H1 (cell line): Measurements from ENCODE around the gene AFAP1L2. TPM values are rescaled to one million over a fixed set of nuclear protein-coding genes. Genes with fewer than 3 reads are reported as not detected.

Experiments used
- CTCF ChIA-PET: fragments of 300-600 bp; sonication (Branson Sonifier 250); formaldehyde crosslinking; loops from one replicate; lab custom pipeline; 2021; ENCODE audit not compliant: partially characterized antibody; lab: Charles Lee
- POLR2A ChIA-PET: fragments of 300-600 bp; sonication (Branson Sonifier 250); formaldehyde crosslinking; loops from one replicate; lab custom pipeline; 2021; ENCODE audit warnings: inconsistent platforms; ENCODE audit not compliant: partially characterized antibody; lab: Charles Lee
- DNase-seq, 2 experiments: peaks; one replicate each; pipeline versions ENCODE4 v3.0.0 to v3.0.0-alpha.2; 2010 to 2022; ENCODE audit warnings: low spot score in 2 of 2, low read depth in 1 of 2, mixed read lengths in 1 of 2
- FAIRE-seq: peaks from 2 replicates; lab custom pipeline; 2011; peaks lifted over from hg19 to GRCh38; lab: Jason Lieb, UNC
- H2AFZ ChIP-seq: 2 replicates; pipeline ENCODE4 v1.8.1; 2012; ENCODE audit warnings: low read length, inconsistent platforms
- H2AK5ac ChIP-seq: 2 replicates; pipeline ENCODE4 v1.6.1; 2013; ENCODE audit warnings: low read depth, low read length
- H2BK120ac ChIP-seq: replicated peaks from 2 replicates; pipeline ENCODE3; 2013; ENCODE audit warnings: low read depth, low read length, inconsistent platforms
- H2BK12ac ChIP-seq: 2 replicates; pipeline ENCODE4 v1.6.1; 2013; ENCODE audit warnings: low read depth, low read length
- H2BK15ac ChIP-seq: 2 replicates; pipeline ENCODE4 v1.6.1; 2013; ENCODE audit warnings: low read length
- H2BK20ac ChIP-seq: 2 replicates; pipeline ENCODE4 v1.6.1; 2013; ENCODE audit warnings: low read length
- H2BK5ac ChIP-seq: 2 replicates; pipeline ENCODE4 v1.6.1; 2013; ENCODE audit warnings: low read depth, low read length
- H3K14ac ChIP-seq: 2 replicates; pipeline ENCODE4 v1.6.1; 2013; ENCODE audit warnings: inconsistent platforms; ENCODE audit not compliant: insufficient read length
- H3K18ac ChIP-seq: 2 replicates; pipeline ENCODE4 v1.6.1; 2013; ENCODE audit warnings: low read length; ENCODE audit errors: extremely low read depth
- H3K23ac ChIP-seq: 2 replicates; pipeline ENCODE4 v1.6.1; 2013; ENCODE audit warnings: inconsistent platforms; ENCODE audit not compliant: insufficient read length
- H3K23me2 ChIP-seq: 2 replicates; pipeline ENCODE4 v1.6.1; 2013; ENCODE audit warnings: low read depth, low read length
- H3K27ac ChIP-seq: 2 replicates; pipeline ENCODE4 v1.6.1; 2011; ENCODE audit warnings: low read depth, low read length, inconsistent platforms
- H3K27me3 ChIP-seq, 4 experiments: replicated peaks in 1 of 4; 1 replicate in 1 of 4; 2 replicates in 3 of 4; pipeline versions ENCODE4 v1.6.1 to v1.8.1; 2011 to 2013; ENCODE audit warnings: low read length in 3 of 4, mild to moderate bottlenecking in 3 of 4, inconsistent platforms in 2 of 4, mixed read lengths in 2 of 4, moderate library complexity in 1 of 4; ENCODE audit not compliant: control insufficient read depth in 3 of 4, insufficient read depth in 3 of 4; ENCODE audit errors: extremely low read depth in 1 of 4
- H3K36me3 ChIP-seq, 4 experiments: 2 replicates each; pipeline versions ENCODE4 v1.6.1 to v1.8.1; 2011 to 2013; ENCODE audit warnings: mild to moderate bottlenecking in 4 of 4, low read length in 3 of 4, moderate library complexity in 2 of 4, control low read depth in 1 of 4, inconsistent platforms in 1 of 4; ENCODE audit not compliant: insufficient read depth in 4 of 4, control insufficient read depth in 2 of 4
- H3K4ac ChIP-seq: replicated peaks from 2 replicates; pipeline ENCODE3; 2013; ENCODE audit warnings: low read length, low read depth, mixed read lengths, inconsistent platforms; ENCODE audit not compliant: insufficient read length
- H3K4me1 ChIP-seq, 4 experiments: replicated peaks in 1 of 4; 1 replicate in 1 of 4; 2 replicates in 3 of 4; pipeline versions ENCODE4 v1.6.1 to v1.8.1; 2011 to 2013; ENCODE audit warnings: low read length in 3 of 4, inconsistent platforms in 2 of 4, mixed read lengths in 1 of 4; ENCODE audit not compliant: insufficient read depth in 4 of 4, control insufficient read depth in 3 of 4
- H3K4me2 ChIP-seq, 2 experiments: 2 replicates each; pipeline versions ENCODE4 v1.6.1 to v1.8.1; 2011 to 2013; ENCODE audit warnings: low read depth in 2 of 2, low read length in 2 of 2, control low read depth in 1 of 2, inconsistent platforms in 1 of 2, mild to moderate bottlenecking in 1 of 2; ENCODE audit not compliant: insufficient read depth in 1 of 2
- H3K4me3 ChIP-seq, 4 experiments: fragments of 200-600, 300-600 bp in 1 of 4; sonication (generic), shearing (Covaris generic), sonication (Bioruptor Twin) in 1 of 4; 2 replicates each; pipeline versions ENCODE4 v1.5.1 to v1.8.1; 2011 to 2016; ENCODE audit warnings: low read length in 4 of 4, low read depth in 3 of 4, control low read depth in 2 of 4, inconsistent platforms in 2 of 4, mild to moderate bottlenecking in 2 of 4, mixed read lengths in 1 of 4, moderate library complexity in 1 of 4; ENCODE audit not compliant: insufficient read depth in 2 of 4; ENCODE audit errors: extremely low read depth in 1 of 4
- H3K56ac ChIP-seq: replicated peaks from 2 replicates; pipeline ENCODE3; 2013; ENCODE audit warnings: low read depth, mild to moderate bottlenecking, mixed read lengths, low read length, inconsistent platforms; ENCODE audit not compliant: insufficient read length
- H3K79me1 ChIP-seq: 2 replicates; pipeline ENCODE4 v1.6.1; 2013; ENCODE audit warnings: low read depth, low read length, control low read depth
- H3K79me2 ChIP-seq, 2 experiments: 2 replicates each; pipeline versions ENCODE4 v1.6.1 to v1.8.1; 2012 to 2013; ENCODE audit warnings: low read length in 2 of 2, mild to moderate bottlenecking in 2 of 2, inconsistent platforms in 1 of 2; ENCODE audit not compliant: insufficient read depth in 2 of 2, control insufficient read depth in 1 of 2
- H3K9ac ChIP-seq, 4 experiments: replicated peaks in 1 of 4; 1 replicate in 1 of 4; 2 replicates in 3 of 4; pipeline versions ENCODE4 v1.6.1 to v1.8.1; 2011 to 2013; ENCODE audit warnings: low read depth in 3 of 4, low read length in 3 of 4, control low read depth in 2 of 4, mild to moderate bottlenecking in 2 of 4, moderate library complexity in 2 of 4, inconsistent platforms in 1 of 4; ENCODE audit errors: extremely low read depth in 1 of 4
- H3K9me3 ChIP-seq, 2 experiments: 2 replicates each; pipeline versions ENCODE4 v1.6.1 to v1.8.1; 2012 to 2013; ENCODE audit warnings: mild to moderate bottlenecking in 2 of 2, moderate library complexity in 2 of 2, control low read depth in 1 of 2, inconsistent platforms in 1 of 2, low read depth in 1 of 2, low read length in 1 of 2, mixed read lengths in 1 of 2; ENCODE audit not compliant: insufficient read depth in 2 of 2
- H4K20me1 ChIP-seq, 2 experiments: replicated peaks in 1 of 2; 2 replicates each; pipeline versions ENCODE3 to v1.8.1; 2011 to 2013; ENCODE audit warnings: inconsistent platforms in 2 of 2, low read length in 2 of 2, mild to moderate bottlenecking in 1 of 2; ENCODE audit not compliant: insufficient read depth in 2 of 2, control insufficient read depth in 1 of 2
- H4K5ac ChIP-seq: 2 replicates; pipeline ENCODE4 v1.6.1; 2013; ENCODE audit warnings: low read length, low read depth, mixed read lengths, inconsistent platforms; ENCODE audit not compliant: insufficient read length
- H4K8ac ChIP-seq: 2 replicates; pipeline ENCODE4 v1.8.0; 2013; ENCODE audit warnings: mild to moderate bottlenecking, moderate library complexity, low read length, inconsistent platforms; ENCODE audit not compliant: insufficient read depth; ENCODE audit errors: extremely low read depth
- H4K91ac ChIP-seq: replicated peaks from 2 replicates; pipeline ENCODE3; 2013; ENCODE audit warnings: low read length, mixed read lengths, inconsistent platforms; ENCODE audit not compliant: insufficient read length
- CBX5 ChIP-seq: fragments of 300-800, 300-1000 bp; sonication (generic); IDR thresholded peaks from 2 replicates; pipeline ENCODE4 v1.7.1; 2016; ENCODE audit warnings: antibody characterized with exemption, low read length, low read depth
- EGR1 ChIP-seq: IDR thresholded peaks from 2 replicates; pipeline ENCODE4 v1.6.1; 2011; ENCODE audit warnings: low read depth, low read length, borderline replicate concordance
- KDM1A ChIP-seq: fragments of 200-600, 300-600 bp; sonication (generic); IDR thresholded peaks from 2 replicates; pipeline ENCODE4 v1.7.1; 2016; ENCODE audit warnings: mild to moderate bottlenecking, low read length, borderline replicate concordance
- KDM4A ChIP-seq: IDR thresholded peaks from one replicate; pipeline ENCODE4 v1.7.1; 2012; ENCODE audit warnings: low read depth, mild to moderate bottlenecking, moderate library complexity, low read length, inconsistent platforms; ENCODE audit not compliant: severe bottlenecking
- PHF8 ChIP-seq: fragments of 200-600 bp; sonication (generic); conservative IDR thresholded peaks from 2 replicates; pipeline ENCODE4 v1.7.1; 2012; ENCODE audit warnings: low read depth, mild to moderate bottlenecking, inconsistent platforms, low read length, moderate library complexity
- RAD21 ChIP-seq, 2 experiments: IDR thresholded peaks in 1 of 2; conservative IDR thresholded peaks in 1 of 2; 2 replicates each; pipeline ENCODE4 v1.6.1; 2011; ENCODE audit warnings: low read depth in 2 of 2, low read length in 2 of 2, improper control_type of control experiment in 1 of 2, inconsistent platforms in 1 of 2, mild to moderate bottlenecking in 1 of 2, moderate library complexity in 1 of 2
- RNF2 ChIP-seq: fragments of 200-900, 300-1000 bp; sonication (generic); IDR thresholded peaks from 2 replicates; pipeline ENCODE4 v1.7.1; 2016; ENCODE audit warnings: borderline replicate concordance, low read depth, mild to moderate bottlenecking, antibody characterized with exemption, low read length; ENCODE audit not compliant: poor library complexity, severe bottlenecking; ENCODE audit errors: missing control alignments
- TEAD4 ChIP-seq: IDR thresholded peaks from 2 replicates; pipeline ENCODE4 v1.6.1; 2012; ENCODE audit warnings: low read depth, low read length, inconsistent platforms, mixed read lengths
- ZNF274 ChIP-seq: IDR thresholded peaks from 2 replicates; pipeline ENCODE4 v1.7.0; 2012; ENCODE audit warnings: low read length, borderline replicate concordance; ENCODE audit errors: extremely low read depth
- WGBS, 2 experiments: shearing (Covaris generic) in 1 of 2; methylation state at CpG; one replicate each; pipeline versions ENCODE4 v1.1.6 to v1.1.7; 2013 to 2015; ENCODE audit warnings: low lambda C conversion rate in 2 of 2, mixed read lengths in 2 of 2, inconsistent platforms in 1 of 2, low coverage in 1 of 2, missing lambda C conversion rate in 1 of 2; ENCODE audit not compliant: insufficient replicate concordance in 2 of 2, insufficient coverage in 1 of 2, insufficient read length in 1 of 2; ENCODE audit errors: extremely low coverage in 1 of 2, missing lambda C conversion rate in 1 of 2; 5-methylcytosine and 5-hydroxymethylcytosine counted together
- polyA plus RNA-seq, 7 experiments: library from polyadenylated mRNA; depleted of rRNA in 3 of 7; stranded (reverse) in 5 of 7; unstranded in 2 of 7; fragments of >200 nt in 5 of 7; fragments of 200-250 nt in 2 of 7; gene quantifications; 1 replicate in 5 of 7; 2 replicates in 1 of 7; 4 replicates in 1 of 7; pipeline versions ENCODE4 v1.2.1 to v1.2.3, GENCODE V29; 2011 to 2013; ENCODE audit warnings: missing spikeins in 2 of 7, mixed read lengths in 2 of 7
- total RNA-seq: library from RNA; stranded (reverse); fragmentation: NEBNext Ultra II Directional; extraction: Animal tissue kit (Norgen Biotek cat#: 25700); gene quantifications from 2 replicates; pipeline ENCODE4 v1.2.1, GENCODE V29; 2021

The AFAP1L2 gene
- total and polyA plus RNA-seq, 2 of the 8 experiments (the other 6 are each of a cell fraction or from before 2014, with no cell fraction given) = 3.9 to 6.4 TPM

DNA sequence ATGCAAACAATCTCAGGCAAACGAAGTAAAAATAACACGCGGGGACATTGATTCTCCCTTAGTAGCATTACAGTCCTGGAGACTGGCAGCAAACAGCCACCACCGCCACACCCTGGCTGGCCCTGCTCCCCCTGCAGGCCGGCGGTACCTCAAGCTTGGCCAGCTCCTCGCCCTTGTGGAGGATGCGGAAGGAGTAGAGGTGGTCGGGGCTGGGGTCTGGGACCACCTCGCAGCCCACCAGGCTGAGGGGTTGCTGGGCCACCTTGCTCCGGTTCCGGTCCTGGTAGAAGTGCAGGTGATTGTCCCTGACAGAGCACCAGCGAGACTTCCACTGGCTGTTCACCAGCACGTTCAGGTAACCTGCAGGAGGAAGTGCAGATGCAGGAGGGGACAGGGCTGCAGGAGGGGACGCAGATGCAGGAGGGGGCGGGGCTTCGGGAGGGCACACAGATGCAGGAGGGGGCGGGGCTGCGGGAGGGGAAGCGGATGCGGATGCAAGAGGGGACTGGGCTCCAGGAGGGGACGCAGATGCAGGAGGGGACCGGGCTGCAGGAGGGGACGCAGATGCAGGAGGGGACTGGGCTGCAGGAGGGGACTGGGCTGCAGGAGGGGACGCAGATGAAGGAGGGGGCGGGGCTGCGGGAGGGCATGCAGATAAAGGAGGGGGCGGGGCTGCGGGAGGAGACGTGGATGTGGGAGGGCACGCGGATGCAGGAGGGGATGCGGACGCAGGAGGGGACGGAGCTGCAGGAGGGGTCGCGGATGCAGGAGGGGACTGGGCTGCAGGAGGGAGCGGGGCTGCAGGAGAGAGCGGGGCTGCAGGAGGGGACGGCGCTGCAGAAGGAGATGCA is 99.5 kb downstream of the AFAP1L2 start:
- H3K9ac ChIP-seq = no peak overlapping the region; a peak in 1 of 7 replicates
- ChIA-PET CTCF (interaction anchor here (0.6 to 8.8 kb wide), 75 partner anchors 8 to 825 kb away, joined by 3 to 269 read pairs (median 6); partner anchors contain the start of genes AFAP1L2 and VWA2), POLR2A (interaction anchor here (0.8 to 1.3 kb wide), 4 partner anchors 28 to 154 kb away, joined by 3 to 4 read pairs (median 3); no protein-coding TSS in a partner anchor)
- H3K56ac ChIP-seq = no peak overlapping the region
- H3K18ac ChIP-seq = no peak overlapping the region; the same call in 1 of the 2 replicates
- DNase-seq (peak in 1 of 2 experiments; percentile 86), FAIRE-seq (no peak)
- peak overlapping the region; percentile 98 for H2AFZ ChIP-seq
- no peak overlapping the region for H2BK20ac ChIP-seq
- no peaks in the 10 kb centered on the region for H3K27me3 ChIP-seq
- no peaks in the 10 kb centered on the region for H3K79me1 ChIP-seq
- peak overlapping the region; percentile 87; the same call in 1 of the 2 replicates for H4K8ac ChIP-seq
- no peak overlapping the region for H3K23ac ChIP-seq
- no peak overlapping the region for H2BK5ac ChIP-seq
- H3K27ac ChIP-seq = no peak overlapping the region
- no peak overlapping the region for H3K14ac ChIP-seq
- H4K91ac ChIP-seq = peak overlapping the region; percentile 83
- no peak overlapping the region for H2BK120ac ChIP-seq
- no peaks in the 10 kb centered on the region for H3K36me3 ChIP-seq
- H2BK15ac ChIP-seq = no peak overlapping the region
- peak overlapping the region; percentile 38 to 78 (median 70) for H3K4me3 ChIP-seq
- no peak overlapping the region for H3K4ac ChIP-seq
- H3K23me2 ChIP-seq = peaks cover 4% of the 10 kb centered on the region; the same call in 1 of the 2 replicates
- no peaks in the 10 kb centered on the region for H4K20me1 ChIP-seq
- 6% methylated on average over 15 of the region's 41 CpGs; no CpG with 5 or more reads in 1 of the 2 experiments for WGBS, 2 experiments
- H3K4me1 ChIP-seq = peaks cover 0 to 8% (median 2%) of the 10 kb centered on the region in 4 experiments; a peak in 4 of 7 replicates
- no peak overlapping the region for H2AK5ac ChIP-seq
- no peak overlapping the region for H4K5ac ChIP-seq
- no peaks in the 10 kb centered on the region for H3K79me2 ChIP-seq
- H3K9me3 ChIP-seq = no peaks in the 10 kb centered on the region
- H2BK12ac ChIP-seq = no peak overlapping the region
- peak overlapping the region; percentile 58 to 85 for H3K4me2 ChIP-seq
- TF ChIP-seq ZNF274 = no peak
- TF ChIP-seq RAD21 (IDR thresholded peaks at IDR 0.05 in 1 of 2, conservative IDR thresholded peaks at IDR 0.05 in 1 of 2; ENCODE audit: low read depth in 2 of 2, low read length in 2 of 2) = peak; percentile 24 to 60; a peak in 3 of 4 replicates
- TF ChIP-seq RNF2 = no peak
- no peak for TF ChIP-seq KDM1A
- TF ChIP-seq TEAD4 = no peak
- 0 out of 2 replicates have a peak, but pooled peaks have one; percentile 18 for TF ChIP-seq PHF8
- TF ChIP-seq KDM4A = peak; percentile 87
- TF ChIP-seq EGR1 = no peak
- TF ChIP-seq CBX5 = no peak
